Activated CD8-positive, alpha-beta T cell treated with anti-CD3 and anti-CD28 coated beads for 36 hours (primary cell): ENCODE data around the gene DNAJB1. TPM values are rescaled to one million over a fixed set of nuclear protein-coding genes. Genes with fewer than 3 reads are reported as not detected.

Experiments used
- ATAC-seq: fragments of 200-7000 bp; cut with Tn5 transposase; one replicate; pipeline ENCODE4 v1.10.0; 2021; ENCODE audit warnings: mild to moderate bottlenecking, moderate library complexity
- CTCF ChIA-PET: fragments of 350-600 bp; sonication (Branson Sonifier 250); formaldehyde crosslinking; loops from one replicate; lab custom pipeline; 2021; ENCODE audit warnings: antibody characterized with exemption; lab: Charles Lee
- POLR2A ChIA-PET: fragments of 350-600 bp; sonication (Branson Sonifier 250); formaldehyde crosslinking; loops from one replicate; lab custom pipeline; 2021; ENCODE audit warnings: antibody characterized with exemption; lab: Charles Lee
- DNase-seq: peaks from one replicate; pipeline ENCODE4 v3.0.0-alpha.2; 2020
- H3K27ac Mint-ChIP-seq: one replicate; pipeline ENCODE4 v1.8.0; 2021; ENCODE audit warnings: mild to moderate bottlenecking, mixed read lengths
- H3K27me3 Mint-ChIP-seq: one replicate; pipeline ENCODE4 v1.8.0; 2021; ENCODE audit warnings: mixed read lengths
- H3K36me3 Mint-ChIP-seq: one replicate; pipeline ENCODE4 v1.8.0; 2021; ENCODE audit warnings: low read depth, mixed read lengths
- H3K4me1 Mint-ChIP-seq: one replicate; pipeline ENCODE4 v1.8.0; 2021; ENCODE audit warnings: low read depth, mixed read lengths
- H3K4me3 Mint-ChIP-seq: one replicate; pipeline ENCODE4 v1.8.0; 2021; ENCODE audit warnings: mild to moderate bottlenecking, moderate library complexity, mixed read lengths
- H3K9me3 Mint-ChIP-seq: one replicate; pipeline ENCODE4 v1.8.0; 2021; ENCODE audit warnings: mixed read lengths
- intact Hi-C: fragments of 100-400 bp; cut with micrococcal nuclease; formaldehyde crosslinking; loops from one replicate; pipeline ENCODE4 v1.10.0; 2022
- microRNA-seq: library from miRNA; unstranded; fragments of <30 nt; microRNA quantifications from one replicate; pipeline ENCODE4 v1.2.0, GENCODE V29; 2022; ENCODE audit warnings: borderline microRNAs expressed, borderline replicate concordance
- total RNA-seq, 2 experiments: library from RNA; stranded (reverse); gene quantifications; one replicate each; pipeline ENCODE4 v1.2.3, GENCODE V29; 2021
- TF ChIP-seq, protein P1 (sequence below): fragments of 200-600 bp; IDR thresholded peaks from one replicate; pipeline ENCODE4 v1.8.0; 2022; ENCODE audit warnings: antibody characterized with exemption, mild to moderate bottlenecking

DNAJB1 gene
- total RNA-seq, 2 experiments from 2014 or later = 52.0 to 59.6 TPM

DNA sequence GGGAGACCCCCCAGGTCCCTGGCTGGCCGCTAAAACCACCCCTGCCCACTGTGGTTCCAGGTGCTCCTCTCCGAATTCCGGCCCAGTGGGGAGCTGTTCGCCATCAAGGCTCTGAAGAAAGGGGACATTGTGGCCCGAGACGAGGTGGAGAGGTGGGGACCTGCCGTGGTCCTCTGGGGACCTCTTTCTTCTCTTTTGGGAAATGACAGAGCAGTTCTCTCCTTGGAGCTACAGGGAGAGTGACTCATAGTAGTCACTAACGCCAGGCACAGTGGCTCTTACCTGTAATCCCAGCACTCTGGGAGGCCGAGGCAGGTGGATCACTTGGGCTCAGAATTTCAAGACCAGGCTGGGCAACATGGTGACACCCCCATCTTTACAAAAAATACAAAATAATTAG, 50.4 kb downstream of the DNAJB1 start:
- Mint-ChIP-seq H3K9me3 (no peaks in the 10 kb centered on the region), H3K27ac (no peak overlapping the region), H3K36me3 (peaks cover 18% of the 10 kb centered on the region), H3K27me3 (peaks cover 2% of the 10 kb centered on the region), H3K4me3 (no peak overlapping the region), H3K4me1 (peaks cover 8% of the 10 kb centered on the region)
- ATAC-seq = no peak
- no peak for DNase-seq
- ChIA-PET CTCF (interaction anchor here (1.0 to 2.3 kb wide), 6 partner anchors 11 to 40 kb away, joined by 3 to 16 read pairs (median 4); partner anchors contain the start of gene PKN1), POLR2A (interaction anchor here (1.1 to 1.6 kb wide), 3 partner anchors 11 to 51 kb away, joined by 3 to 4 read pairs (median 4); partner anchors contain the start of gene DNAJB1)
- intact Hi-C loops = no loop called here
- TF ChIP-seq, protein P1, sequence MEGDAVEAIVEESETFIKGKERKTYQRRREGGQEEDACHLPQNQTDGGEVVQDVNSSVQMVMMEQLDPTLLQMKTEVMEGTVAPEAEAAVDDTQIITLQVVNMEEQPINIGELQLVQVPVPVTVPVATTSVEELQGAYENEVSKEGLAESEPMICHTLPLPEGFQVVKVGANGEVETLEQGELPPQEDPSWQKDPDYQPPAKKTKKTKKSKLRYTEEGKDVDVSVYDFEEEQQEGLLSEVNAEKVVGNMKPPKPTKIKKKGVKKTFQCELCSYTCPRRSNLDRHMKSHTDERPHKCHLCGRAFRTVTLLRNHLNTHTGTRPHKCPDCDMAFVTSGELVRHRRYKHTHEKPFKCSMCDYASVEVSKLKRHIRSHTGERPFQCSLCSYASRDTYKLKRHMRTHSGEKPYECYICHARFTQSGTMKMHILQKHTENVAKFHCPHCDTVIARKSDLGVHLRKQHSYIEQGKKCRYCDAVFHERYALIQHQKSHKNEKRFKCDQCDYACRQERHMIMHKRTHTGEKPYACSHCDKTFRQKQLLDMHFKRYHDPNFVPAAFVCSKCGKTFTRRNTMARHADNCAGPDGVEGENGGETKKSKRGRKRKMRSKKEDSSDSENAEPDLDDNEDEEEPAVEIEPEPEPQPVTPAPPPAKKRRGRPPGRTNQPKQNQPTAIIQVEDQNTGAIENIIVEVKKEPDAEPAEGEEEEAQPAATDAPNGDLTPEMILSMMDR = no peak

DNA sequence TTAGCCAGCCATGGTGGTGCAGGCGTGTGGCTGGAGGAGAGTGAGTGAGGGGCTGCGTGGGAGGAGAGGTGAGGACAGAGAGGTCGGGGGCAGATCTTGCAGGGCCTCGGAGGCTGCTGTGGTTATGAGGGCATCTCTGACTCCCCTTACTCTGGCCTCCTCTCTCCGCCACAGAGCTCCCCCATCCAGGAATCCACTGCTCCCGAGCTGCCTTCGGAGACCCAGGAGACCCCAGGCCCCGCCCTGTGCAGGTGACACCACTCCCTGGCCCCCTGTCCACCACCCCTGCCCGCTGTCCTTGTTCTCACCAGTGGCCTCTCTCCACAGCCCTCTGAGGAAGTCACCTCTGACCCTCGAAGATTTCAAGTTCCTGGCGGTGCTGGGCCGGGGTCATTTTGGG, 50.8 kb downstream of the DNAJB1 start:
- peaks cover 22% of the 10 kb centered on the region for H3K36me3 Mint-ChIP-seq

More for the DNA sequence above, 50.8 kb downstream of the DNAJB1 start:
- no peaks in the 10 kb centered on the region for H3K9me3 Mint-ChIP-seq
- no peak overlapping the region for H3K4me3 Mint-ChIP-seq
- H3K4me1 Mint-ChIP-seq = peaks cover 5% of the 10 kb centered on the region
- TF ChIP-seq, protein P1 = no peak
- no peak for DNase-seq
- H3K27me3 Mint-ChIP-seq = no peaks in the 10 kb centered on the region
- intact Hi-C loops = no loop called here
- H3K27ac Mint-ChIP-seq = no peak overlapping the region
- ChIA-PET CTCF (interaction anchor here (1.0 to 2.3 kb wide), 5 partner anchors 11 to 40 kb away, joined by 3 to 16 read pairs (median 3); no protein-coding TSS in a partner anchor), POLR2A (interaction anchor here (1.6 kb wide), 1 partner anchor 51 kb away, joined by 4 read pairs; the partner anchor contains the start of gene DNAJB1)
- ATAC-seq = no peak

Small RNA genes within 50 kb of the gene (microRNA-seq; reads per million reads assigned to microRNA genes)
- gene MIR639 = not detected

Other genes starting within 250 kb of the DNAJB1 start
- gene ADGRE5, start 137.0 kb downstream of the DNAJB1 start, total RNA-seq = 100 to 1,000 TPM; 185 to 186 TPM
- gene DDX39A, start 99.1 kb downstream of the DNAJB1 start, total RNA-seq = 100 to 1,000 TPM; 217 to 226 TPM
- gene PKN1, start 85.1 kb downstream of the DNAJB1 start, total RNA-seq = 100 to 1,000 TPM; 172 to 192 TPM
- under 1 TPM; 0.43 TPM for gene PTGER1, start 43.0 kb downstream of the DNAJB1 start, total RNA-seq
- gene GIPC1, start 22.3 kb downstream of the DNAJB1 start, total RNA-seq = 10 to 100 TPM; 17.3 to 19.6 TPM
- 10 to 100 TPM; 93.5 to 98.5 TPM for gene TECR, start 11.2 kb upstream of the DNAJB1 start, total RNA-seq
- 100 to 1,000 TPM; 123 to 135 TPM for gene NDUFB7, start 53.7 kb upstream of the DNAJB1 start, total RNA-seq
- under 1 TPM; 0.60 to 0.83 TPM for gene CLEC17A, start 64.7 kb upstream of the DNAJB1 start, total RNA-seq
- gene ADGRE3, start 156.4 kb upstream of the DNAJB1 start, total RNA-seq = not detected
- gene ZNF333, start 171.7 kb upstream of the DNAJB1 start, total RNA-seq = 10 to 100 TPM; 12.2 to 14.0 TPM